Measurements from ENCODE around the gene TMEM258.

- TF ChIP-seq CTCF (IDR thresholded peaks at IDR 0.05) = no peak
- TF ChIP-seq POLR2A (IDR thresholded peaks at IDR 0.05) = no peak
Measured at GRCh38 chr11:61743486-61744095, 48.8 kb downstream of the TMEM258 start.
